ENCODE data around the gene ICAM4. TPM values are rescaled to one million over a fixed set of nuclear protein-coding genes. Genes with fewer than 3 reads are reported as not detected.
A peak's percentile ranks its signal among the peaks of the same experiment; 100 is the strongest.

The ICAM4 gene
- total and polyA plus RNA-seq, 9 of the 15 experiments (the other 6 are each of a cell fraction or from before 2014, with no cell fraction given), result 14.1 to 86.1 (median 29.6) TPM

DNA sequence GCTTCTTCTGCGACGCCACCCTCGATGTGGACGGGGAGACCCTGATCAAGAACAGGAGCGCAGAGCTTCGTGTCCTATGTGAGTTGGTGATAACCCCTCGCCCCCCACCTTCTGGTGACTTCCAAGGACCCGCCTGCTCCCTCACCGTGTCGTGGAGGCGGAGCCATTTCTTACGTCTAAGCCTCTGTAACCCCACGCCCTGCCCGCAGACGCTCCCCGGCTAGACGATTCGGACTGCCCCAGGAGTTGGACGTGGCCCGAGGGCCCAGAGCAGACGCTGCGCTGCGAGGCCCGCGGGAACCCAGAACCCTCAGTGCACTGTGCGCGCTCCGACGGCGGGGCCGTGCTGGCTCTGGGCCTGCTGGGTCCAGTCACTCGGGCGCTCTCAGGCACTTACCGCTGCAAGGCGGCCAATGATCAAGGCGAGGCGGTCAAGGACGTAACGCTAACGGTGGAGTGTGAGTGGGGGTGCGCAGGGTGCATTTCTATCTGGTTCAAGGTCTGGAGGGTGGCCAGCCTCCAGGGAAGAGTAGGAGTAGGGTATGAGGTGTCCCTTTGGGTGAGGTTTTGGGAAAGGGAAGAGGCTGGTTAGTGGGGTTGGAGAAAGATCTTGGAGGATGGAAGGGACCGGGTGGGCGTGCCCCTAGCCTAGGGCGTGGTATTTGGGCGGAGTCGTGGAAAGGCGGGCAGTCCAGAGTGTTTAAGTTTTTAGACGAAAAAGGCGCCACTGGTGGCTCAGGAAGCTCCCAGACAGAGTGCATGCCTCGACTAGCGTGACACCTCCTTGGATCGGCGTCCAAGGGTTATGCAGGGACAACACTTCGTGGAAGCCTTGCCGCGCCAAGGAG lies 6.3 kb downstream of the ICAM4 start:
- ChIA-PET CTCF (ENCODE audit: low intra/inter-chr PET ratio) (no interaction called here), POLR2A (interaction anchor here (0.6 to 1.1 kb wide), 6 partner anchors 9 to 301 kb away, joined by 3 to 5 read pairs (median 3); partner anchors contain the start of gene ICAM1)
- Histone ChIP-seq H3K4me1 (replicated peaks in 1 of 2; ENCODE audit: control insufficient read depth in 2 of 2, insufficient read depth in 2 of 2, low read length in 2 of 2) (peaks cover 12 to 81% of the 10 kb centered on the region in 2 experiments; a peak in 4 of 5 replicates), H3K4me2 (ENCODE audit: insufficient read depth, low read length) (peak overlapping the region; percentile 93), H3K9ac (ENCODE audit: insufficient read depth in 1 of 2, low read depth in 2 of 2, low read length in 2 of 2) (peak overlapping the region; percentile 62 to 90), H3K9me3 (replicated peaks; ENCODE audit: control insufficient read depth, insufficient read depth, low read depth, low read length) (peaks cover 2% of the 10 kb centered on the region; the same call in 1 of the 2 replicates), H3K27me3 (ENCODE audit: control insufficient read depth in 2 of 2, insufficient read depth in 2 of 2, low read length in 2 of 2) (no peaks in the 10 kb centered on the region), H3K4me3 (peak overlapping the region; percentile 79), H2AFZ (ENCODE audit: low read depth, low read length) (peak overlapping the region; percentile 35), H3K27ac (ENCODE audit: extremely low read depth, low read depth, low read length) (peak overlapping the region; percentile 74), H3K36me3 (ENCODE audit: control insufficient read depth, insufficient read depth, low read length) (peaks cover 40% of the 10 kb centered on the region; the same call in 2 of the 3 replicates), H3K9me1 (ENCODE audit: control insufficient read depth, insufficient read depth, low read length) (no peaks in the 10 kb centered on the region), H3K79me2 (ENCODE audit: control insufficient read depth, insufficient read depth, low read length) (peaks cover 74% of the 10 kb centered on the region), H4K20me1 (replicated peaks; ENCODE audit: control insufficient read depth, insufficient read depth, low read length) (no peaks in the 10 kb centered on the region; the same call in 1 of the 2 replicates)
- intact Hi-C loops (cut with micrococcal nuclease), result no loop called here
- FAIRE-seq, result peak; percentile 62
- ATAC-seq, result peak; percentile 6
- BruUV-seq (replicated peaks), result no TSS peak
- DNase-seq (ENCODE audit: extremely low read depth in 1 of 4, low spot score in 3 of 4), result peak in 3 of 4 experiments; percentile 38 to 77 (median 40)
- WGBS (ENCODE audit: insufficient coverage, low coverage, missing lambda C conversion rate), result 18% methylated on average over 54 of the region's 56 CpGs
- in situ Hi-C loops (cut with MboI), result no loop called here
- TF ChIP-seq, protein P1, sequence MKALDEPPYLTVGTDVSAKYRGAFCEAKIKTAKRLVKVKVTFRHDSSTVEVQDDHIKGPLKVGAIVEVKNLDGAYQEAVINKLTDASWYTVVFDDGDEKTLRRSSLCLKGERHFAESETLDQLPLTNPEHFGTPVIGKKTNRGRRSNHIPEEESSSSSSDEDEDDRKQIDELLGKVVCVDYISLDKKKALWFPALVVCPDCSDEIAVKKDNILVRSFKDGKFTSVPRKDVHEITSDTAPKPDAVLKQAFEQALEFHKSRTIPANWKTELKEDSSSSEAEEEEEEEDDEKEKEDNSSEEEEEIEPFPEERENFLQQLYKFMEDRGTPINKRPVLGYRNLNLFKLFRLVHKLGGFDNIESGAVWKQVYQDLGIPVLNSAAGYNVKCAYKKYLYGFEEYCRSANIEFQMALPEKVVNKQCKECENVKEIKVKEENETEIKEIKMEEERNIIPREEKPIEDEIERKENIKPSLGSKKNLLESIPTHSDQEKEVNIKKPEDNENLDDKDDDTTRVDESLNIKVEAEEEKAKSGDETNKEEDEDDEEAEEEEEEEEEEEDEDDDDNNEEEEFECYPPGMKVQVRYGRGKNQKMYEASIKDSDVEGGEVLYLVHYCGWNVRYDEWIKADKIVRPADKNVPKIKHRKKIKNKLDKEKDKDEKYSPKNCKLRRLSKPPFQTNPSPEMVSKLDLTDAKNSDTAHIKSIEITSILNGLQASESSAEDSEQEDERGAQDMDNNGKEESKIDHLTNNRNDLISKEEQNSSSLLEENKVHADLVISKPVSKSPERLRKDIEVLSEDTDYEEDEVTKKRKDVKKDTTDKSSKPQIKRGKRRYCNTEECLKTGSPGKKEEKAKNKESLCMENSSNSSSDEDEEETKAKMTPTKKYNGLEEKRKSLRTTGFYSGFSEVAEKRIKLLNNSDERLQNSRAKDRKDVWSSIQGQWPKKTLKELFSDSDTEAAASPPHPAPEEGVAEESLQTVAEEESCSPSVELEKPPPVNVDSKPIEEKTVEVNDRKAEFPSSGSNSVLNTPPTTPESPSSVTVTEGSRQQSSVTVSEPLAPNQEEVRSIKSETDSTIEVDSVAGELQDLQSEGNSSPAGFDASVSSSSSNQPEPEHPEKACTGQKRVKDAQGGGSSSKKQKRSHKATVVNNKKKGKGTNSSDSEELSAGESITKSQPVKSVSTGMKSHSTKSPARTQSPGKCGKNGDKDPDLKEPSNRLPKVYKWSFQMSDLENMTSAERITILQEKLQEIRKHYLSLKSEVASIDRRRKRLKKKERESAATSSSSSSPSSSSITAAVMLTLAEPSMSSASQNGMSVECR (CRISPR knock-in tag; IDR thresholded peaks at IDR 0.05), result peak; percentile 72
- TF ChIP-seq FOXP1 (CRISPR knock-in tag; IDR thresholded peaks at IDR 0.05) (0 out of 2 replicates have a peak, but pooled peaks have one; percentile 57), HDGF (IDR thresholded peaks at IDR 0.05) (peak; percentile 64; the same call in 1 of the 2 replicates), NFIC (IDR thresholded peaks at IDR 0.05) (peak; percentile 64), ZNF318 (IDR thresholded peaks at IDR 0.05; ENCODE audit: borderline replicate concordance in 1 of 2, low read depth in 1 of 2) (no peak), POLR2G (IDR thresholded peaks at IDR 0.05; ENCODE audit: low read depth, low read length) (peak; percentile 78)
